Kidney epithelial cell (primary cell): ENCODE measurements around the gene PPP1R16B. TPM values are rescaled to one million over a fixed set of nuclear protein-coding genes. Genes with fewer than 3 reads are reported as not detected.

Experiments
- DNase-seq: peaks from one replicate; pipeline ENCODE4 v3.0.0-alpha.2; 2010; ENCODE audit warnings: low read depth
- H3K27me3 ChIP-seq: 2 replicates; pipeline ENCODE4 v1.6.0; 2011; ENCODE audit warnings: low read length; ENCODE audit not compliant: control insufficient read depth, insufficient read depth
- H3K36me3 ChIP-seq: 2 replicates; pipeline ENCODE4 v1.5.1; 2011; ENCODE audit warnings: low read length; ENCODE audit not compliant: control insufficient read depth, insufficient read depth
- H3K4me3 ChIP-seq: 2 replicates; pipeline ENCODE4 v1.5.1; 2011; ENCODE audit warnings: low read depth, mild to moderate bottlenecking, control low read depth, low read length
- CTCF ChIP-seq: IDR thresholded peaks from 2 replicates; pipeline ENCODE4 v1.5.1; 2011; ENCODE audit warnings: mild to moderate bottlenecking, moderate library complexity, low read length, control low read depth, inconsistent platforms; ENCODE audit not compliant: insufficient read depth, poor library complexity, severe bottlenecking
- total RNA-seq: library from RNA; depleted of rRNA; stranded (reverse); fragments of >200 nt; gene quantifications from 2 replicates; pipeline ENCODE4 v1.2.3, GENCODE V29; 2015

PPP1R16B gene
- total RNA-seq, 1 donor from 2014 or later: 0.13 TPM

- no peak for DNase-seq
- H3K4me3 ChIP-seq: no peak overlapping the region
- no peaks in the 10 kb centered on the region for H3K36me3 ChIP-seq
- no peak for TF ChIP-seq CTCF
- peaks cover 16% of the 10 kb centered on the region for H3K27me3 ChIP-seq
Measured at GRCh38 chr20:38885357-38885756, 79.9 kb downstream of the PPP1R16B start.

- no peak for TF ChIP-seq CTCF
- H3K36me3 ChIP-seq: no peaks in the 10 kb centered on the region
- H3K4me3 ChIP-seq: no peak overlapping the region
- H3K27me3 ChIP-seq: peaks cover 16% of the 10 kb centered on the region
- no peak for DNase-seq
Measured at GRCh38 chr20:38888059-38888831, 82.7 kb downstream of the PPP1R16B start.

GRCh38 chr20:38889050-38889449, 83.6 kb downstream of the PPP1R16B start:
- Histone ChIP-seq H3K36me3 (no peaks in the 10 kb centered on the region), H3K4me3 (no peak overlapping the region), H3K27me3 (peaks cover 14% of the 10 kb centered on the region)
- no peak for TF ChIP-seq CTCF
- DNase-seq: no peak

- no peaks in the 10 kb centered on the region for H3K36me3 ChIP-seq
- TF ChIP-seq CTCF: no peak
- no peak overlapping the region for H3K4me3 ChIP-seq
- DNase-seq: no peak
- H3K27me3 ChIP-seq: peaks cover 20% of the 10 kb centered on the region
Measured at GRCh38 chr20:38889792-38890496, 84.4 kb downstream of the PPP1R16B start.

GRCh38 chr20:38890497-38890818, 85.0 kb downstream of the PPP1R16B start:
- Histone ChIP-seq H3K4me3 (no peak overlapping the region), H3K27me3 (peaks cover 23% of the 10 kb centered on the region), H3K36me3 (no peaks in the 10 kb centered on the region)
- DNase-seq: no peak
- no peak for TF ChIP-seq CTCF
